Activated effector memory CD4-positive, alpha-beta T cell treated with Interleukin-2 at 50 U/mL for 16 hours (primary cell): ENCODE results near the gene MEGF10.

Experiments used
- DNase-seq: peaks from one replicate; pipeline ENCODE4 v3.0.0-alpha.2; 2020

The MEGF10 gene

DNA sequence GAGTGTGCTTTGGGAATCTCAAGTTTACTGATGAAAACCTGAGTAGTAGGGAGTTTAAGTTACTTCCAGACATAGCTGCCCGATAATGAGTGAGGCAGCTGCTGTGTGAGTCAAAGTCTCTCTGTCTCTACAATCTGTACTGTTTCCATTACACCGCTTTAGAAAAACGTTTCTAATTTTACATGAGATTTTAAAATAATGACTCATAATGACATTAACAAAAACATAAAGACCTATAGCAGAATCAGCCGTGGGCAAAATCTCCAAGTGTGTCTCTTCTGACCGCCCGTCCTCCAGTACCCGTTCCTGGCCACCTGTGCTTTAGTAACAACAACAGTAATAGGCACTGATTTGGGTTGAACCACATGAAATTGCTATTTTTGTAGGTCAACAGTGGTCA lies 157.2 kb downstream of the MEGF10 start:
- DNase-seq = no peak

DNA sequence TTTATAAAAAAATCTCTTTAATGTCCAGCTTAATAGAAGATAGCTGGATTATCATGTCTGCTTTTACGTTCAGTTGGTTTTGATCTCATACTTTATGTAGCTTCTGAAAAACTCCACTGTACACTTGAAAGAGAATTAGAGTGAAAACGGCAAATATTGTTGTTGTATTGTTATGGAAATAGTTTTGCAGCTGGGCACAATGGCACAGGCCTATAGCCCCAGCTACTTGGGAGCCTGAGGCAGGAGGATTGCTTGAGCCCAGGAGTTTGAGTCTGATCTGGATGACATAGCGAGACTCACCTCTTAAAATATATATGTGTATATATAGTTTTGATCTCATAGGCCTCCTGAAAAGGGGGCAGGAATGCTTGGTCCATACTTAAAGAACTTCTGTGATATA lies 159.4 kb downstream of the MEGF10 start:
- no peak for DNase-seq

DNA sequence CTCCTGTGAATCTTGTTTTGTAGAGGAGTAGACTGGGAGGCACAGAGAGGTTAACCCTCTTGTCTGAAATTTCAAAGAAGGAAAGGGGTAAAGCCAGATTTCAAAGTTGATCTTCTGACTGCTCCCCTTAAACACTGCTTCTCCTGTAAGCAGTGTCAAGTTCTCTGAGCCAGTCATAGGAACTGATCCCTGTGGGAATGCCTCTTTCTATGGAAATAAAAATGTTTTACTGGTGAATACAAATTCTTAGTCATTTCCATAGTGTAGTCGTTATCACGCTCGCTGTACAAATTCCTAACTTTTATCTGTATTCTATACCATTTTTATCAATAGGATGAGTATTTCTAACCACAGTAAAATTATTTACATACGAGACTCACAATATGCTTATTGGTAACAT lies 160.5 kb downstream of the MEGF10 start:
- DNase-seq = no peak

DNA sequence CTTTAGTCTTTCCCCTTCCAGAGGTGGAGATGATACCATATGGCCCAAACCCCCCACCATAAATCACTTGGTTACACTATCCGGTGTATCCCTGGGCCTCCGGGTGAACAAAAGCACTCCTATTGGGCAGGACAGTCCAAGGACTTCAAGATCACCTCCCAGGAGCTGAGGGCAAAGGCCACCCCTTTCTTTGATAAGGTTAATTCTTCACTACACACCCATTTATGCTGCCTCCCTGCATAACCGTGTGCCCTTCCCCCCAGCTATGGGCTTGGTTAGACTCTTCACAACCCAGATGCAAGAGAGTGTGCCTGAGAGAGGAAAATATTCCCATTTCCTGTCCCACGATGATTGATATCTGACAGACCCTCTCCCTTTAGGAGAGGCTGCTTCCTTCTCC lies 162.0 kb downstream of the MEGF10 start:
- DNase-seq = no peak

DNA sequence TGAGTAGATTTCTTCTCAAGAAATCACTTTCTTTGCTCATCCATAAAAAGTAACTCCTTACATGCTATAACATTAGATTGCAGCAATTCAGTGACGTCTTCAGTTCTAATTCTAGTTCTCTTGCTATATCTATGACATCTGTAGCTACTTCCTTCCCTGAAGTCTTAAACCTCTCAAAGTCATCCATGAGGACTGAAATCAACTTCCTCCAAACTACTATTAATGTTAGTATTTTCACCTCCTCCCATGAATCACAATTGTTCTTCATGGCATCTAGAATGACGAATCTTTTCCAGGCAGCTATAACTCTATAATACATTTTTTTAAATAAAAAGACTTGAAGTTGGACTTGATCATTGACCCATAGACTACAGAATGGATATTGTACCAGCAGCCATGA lies 180.6 kb downstream of the MEGF10 start:
- DNase-seq = no peak

DNA sequence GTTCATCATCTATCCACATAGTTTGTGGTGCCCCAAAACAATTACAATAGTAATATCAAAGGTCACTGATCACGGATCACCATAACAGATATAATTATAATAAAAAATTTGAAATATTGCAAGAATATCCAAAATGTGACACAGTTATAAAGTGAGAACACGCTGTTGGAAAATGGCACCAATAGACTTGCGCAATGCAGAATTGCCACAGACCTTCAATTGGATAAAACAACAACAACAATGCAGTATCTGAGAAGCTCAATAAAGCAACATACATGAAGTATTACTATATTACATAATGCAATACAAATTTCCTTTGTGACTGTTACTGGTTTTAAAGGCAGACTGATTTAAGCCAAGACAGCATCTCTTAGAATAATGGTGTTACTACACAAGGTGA lies 182.1 kb downstream of the MEGF10 start:
- no peak for DNase-seq

DNA sequence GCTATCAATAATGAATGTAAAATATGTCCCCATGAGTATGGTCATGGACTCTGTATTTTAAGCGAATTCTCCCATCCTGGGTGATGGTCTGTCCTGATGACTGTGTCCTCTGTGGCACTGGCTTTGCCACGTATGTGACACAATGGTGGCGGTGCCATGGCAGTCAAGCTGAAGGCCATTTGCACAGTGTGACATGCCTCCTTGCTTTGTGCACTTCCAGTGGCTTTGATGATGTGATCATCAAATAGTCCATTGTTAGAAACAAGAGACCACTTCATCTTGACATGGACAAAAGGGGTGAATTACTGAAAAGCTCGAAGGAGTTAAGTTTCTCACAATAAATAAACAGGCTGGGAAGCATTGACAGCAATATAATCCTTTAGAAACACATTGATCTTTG lies 195.9 kb downstream of the MEGF10 start:
- no peak for DNase-seq

DNA sequence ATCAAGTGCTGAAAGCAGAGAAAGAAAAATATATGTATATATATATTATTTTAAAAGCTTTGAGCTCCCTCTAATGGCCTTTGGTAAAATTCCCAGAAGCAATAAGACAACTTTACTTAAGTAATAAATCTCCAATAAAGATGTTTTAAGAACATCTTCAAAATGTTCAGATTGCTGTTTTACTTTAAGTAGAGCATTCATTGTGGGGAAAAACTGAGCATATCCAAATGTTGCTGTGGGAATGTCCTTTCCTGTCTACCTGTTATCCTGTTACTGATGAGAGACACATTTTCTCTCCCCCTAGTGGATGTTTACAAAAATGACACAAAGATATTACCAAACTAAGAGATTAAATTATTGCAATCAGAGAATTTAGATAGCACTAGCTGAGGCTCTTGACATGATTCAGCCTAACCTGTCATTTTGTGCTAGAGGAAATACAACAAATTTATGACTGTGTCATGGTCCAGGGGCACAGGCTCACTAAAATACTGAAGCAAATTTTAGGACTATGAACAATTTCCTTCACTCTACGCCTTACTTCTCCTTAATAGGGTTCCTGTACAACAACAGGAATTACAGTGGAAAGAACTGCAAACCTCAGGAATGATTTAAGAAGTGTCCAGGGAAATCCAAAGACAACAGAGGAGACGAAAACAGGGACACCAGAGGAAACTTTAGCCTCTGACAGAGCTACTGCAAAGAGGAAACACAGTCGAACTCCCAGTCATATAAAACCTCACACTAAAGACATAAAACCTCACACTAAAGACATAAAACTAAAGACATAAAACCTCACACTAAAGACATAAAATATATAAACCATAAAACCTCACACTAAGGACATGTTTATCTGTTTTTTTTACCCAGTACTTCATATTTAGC lies 202.5 kb downstream of the MEGF10 start:
- DNase-seq = no peak

DNA sequence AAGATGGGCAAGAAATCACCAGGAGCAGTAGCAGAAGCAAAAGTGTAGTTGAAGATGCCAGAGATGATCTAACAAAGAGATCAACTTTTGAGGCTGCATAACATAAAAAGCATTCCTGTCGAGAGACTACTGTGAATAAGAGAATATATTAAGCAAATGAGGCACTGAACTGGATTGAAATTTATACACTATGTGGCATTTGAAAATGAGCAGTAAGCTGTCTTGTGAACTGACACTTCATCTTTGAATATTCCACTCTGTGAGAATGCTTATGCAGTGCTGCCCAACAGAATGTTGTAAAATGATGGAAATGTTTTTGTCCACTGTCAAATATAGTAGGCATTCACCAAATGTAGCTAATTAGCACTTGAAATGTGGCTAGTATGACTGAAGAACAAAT lies 208.0 kb downstream of the MEGF10 start:
- no peak for DNase-seq

DNA sequence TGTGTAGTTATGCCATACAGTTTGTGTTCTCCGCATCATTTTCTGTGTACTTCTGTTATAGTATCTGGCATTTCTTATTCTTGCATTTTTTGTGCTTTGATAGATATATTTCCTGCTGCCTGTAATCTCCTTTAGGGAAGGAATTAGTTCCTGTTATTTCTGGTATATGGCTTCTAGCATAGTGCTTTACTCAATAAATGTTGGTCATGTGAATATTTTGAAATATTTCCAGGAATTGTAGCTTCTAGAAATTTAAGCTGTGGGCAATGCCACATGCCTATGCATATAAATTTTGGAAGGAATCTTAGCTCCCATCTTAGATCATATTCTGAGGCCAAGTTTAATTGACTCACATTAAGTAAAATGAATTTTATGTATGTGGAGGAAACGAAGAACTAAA lies 215.3 kb downstream of the MEGF10 start:
- DNase-seq = no peak

DNA sequence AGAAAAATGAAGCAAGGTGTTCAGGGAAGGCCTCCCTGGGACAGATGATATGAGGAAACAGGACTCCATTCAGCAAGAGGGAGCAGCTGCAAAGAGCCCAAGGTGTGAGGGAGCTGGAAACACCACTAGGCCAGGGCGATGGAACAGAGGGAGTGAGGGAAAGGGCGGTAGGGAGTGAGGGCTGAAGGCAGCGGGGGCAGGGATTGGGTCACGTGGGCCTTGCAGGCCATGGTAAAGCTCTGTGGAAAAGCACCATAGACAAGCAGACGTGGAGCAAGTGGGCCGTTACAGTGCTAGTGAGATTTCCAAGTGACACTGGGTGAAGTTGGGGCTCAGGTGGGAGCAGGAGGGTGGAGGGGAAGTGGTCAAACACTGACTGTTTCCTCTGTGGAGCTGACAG lies 216.0 kb downstream of the MEGF10 start:
- DNase-seq = no peak

DNA sequence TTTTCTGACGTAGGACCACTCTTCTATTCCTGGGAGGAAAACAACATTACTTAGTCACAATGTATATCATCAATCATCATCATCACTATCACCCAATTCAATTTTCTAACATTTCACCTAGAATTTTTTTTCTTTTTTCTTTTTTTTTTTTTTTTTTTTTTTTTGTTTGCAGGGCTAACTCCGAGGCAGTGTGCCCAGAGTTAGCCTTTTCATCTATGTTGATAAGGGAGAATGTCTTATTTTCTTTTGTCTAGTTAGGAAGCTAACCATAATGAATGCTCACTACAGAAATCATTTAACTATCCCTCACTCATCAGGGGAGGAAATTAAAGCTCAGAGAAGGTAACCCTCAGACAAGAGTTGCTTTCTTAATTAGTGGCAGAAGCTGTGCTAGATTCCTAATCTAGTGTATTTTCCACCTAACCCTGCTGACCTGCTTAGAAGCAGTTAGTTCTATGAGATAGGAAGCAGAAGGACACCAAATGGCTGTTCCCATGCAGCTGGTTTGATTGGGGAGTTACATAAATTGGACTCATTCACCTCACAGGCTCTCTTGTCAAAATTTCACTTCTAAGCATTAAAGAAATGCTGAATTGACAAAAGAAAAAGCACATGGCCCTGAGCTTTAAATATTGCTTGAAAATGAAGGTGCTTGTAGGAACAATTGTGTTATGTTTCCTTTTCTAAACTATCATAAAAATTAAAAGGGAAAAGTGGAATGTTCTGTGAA lies 218.2 kb downstream of the MEGF10 start:
- no peak for DNase-seq
